HG03457 (cell line): ENCODE measurements around the gene VTI1B.
"Not testable (repeated sequence)": the region's sequence is repeated elsewhere in the genome, so short reads cannot be mapped to it uniquely, and the experiment has no call there.

Source experiments
- ATAC-seq: cut with Tn5 transposase; IDR thresholded peaks from one replicate; pipeline ENCODE4 v1.9.1; 2021; ENCODE audit warnings: moderate number of reproducible peaks; ENCODE audit not compliant: unreplicated experiment

The VTI1B gene

GRCh38 chr14:67674480-67675218, at the start of gene VTI1B:
VTI1B (minus strand) TSS chr14:67674632; CDS start chr14:67674489, 143 bp downstream.
- peak; percentile 79 for ATAC-seq

- ATAC-seq: no peak
Measured at GRCh38 chr14:67722293-67722692, 47.9 kb upstream of the VTI1B start.

- no peak for ATAC-seq
Measured at GRCh38 chr14:67721875-67722274, 47.4 kb upstream of the VTI1B start.

GRCh38 chr14:67719866-67720265, 45.4 kb upstream of the VTI1B start:
- no peak for ATAC-seq

- ATAC-seq: not testable (repeated sequence)
Measured at GRCh38 chr14:67719385-67719784, 45.0 kb upstream of the VTI1B start.

GRCh38 chr14:67718265-67718664, 43.8 kb upstream of the VTI1B start:
- no peak for ATAC-seq

- no peak for ATAC-seq
Measured at GRCh38 chr14:67717048-67717447, 42.6 kb upstream of the VTI1B start.

- no peak for ATAC-seq
Measured at GRCh38 chr14:67710209-67710608, 35.8 kb upstream of the VTI1B start.

GRCh38 chr14:67709796-67710195, 35.4 kb upstream of the VTI1B start:
- not testable (repeated sequence) for ATAC-seq

- ATAC-seq: not testable (repeated sequence)
Measured at GRCh38 chr14:67709346-67709745, 34.9 kb upstream of the VTI1B start.

- no peak for ATAC-seq
Measured at GRCh38 chr14:67705211-67705610, 30.8 kb upstream of the VTI1B start.

GRCh38 chr14:67704484-67705089, 30.2 kb upstream of the VTI1B start:
- no peak for ATAC-seq

GRCh38 chr14:67703997-67704396, 29.6 kb upstream of the VTI1B start:
- ATAC-seq: no peak

- not testable (repeated sequence) for ATAC-seq
Measured at GRCh38 chr14:67701492-67701891, 27.1 kb upstream of the VTI1B start, which contains the start of gene RDH12. RDH12 (plus strand) TSS chr14:67701886; CDS start chr14:67722643, 20,757 bp downstream.

GRCh38 chr14:67698179-67698578, 23.7 kb upstream of the VTI1B start:
- no peak for ATAC-seq

GRCh38 chr14:67697006-67697405, 22.6 kb upstream of the VTI1B start:
- ATAC-seq: no peak

GRCh38 chr14:67695394-67695949, 21.0 kb upstream of the VTI1B start, which contains the start of gene RDH11:
RDH11 (minus strand) TSS chr14:67695764; CDS start chr14:67695703, 61 bp downstream.
- peak; percentile 62 for ATAC-seq

- peak; percentile 76 for ATAC-seq
Measured at GRCh38 chr14:67694791-67695393, 20.5 kb upstream of the VTI1B start.

GRCh38 chr14:67690011-67690410, 15.6 kb upstream of the VTI1B start:
- ATAC-seq: no peak

GRCh38 chr14:67683842-67684241, 9.4 kb upstream of the VTI1B start:
- no peak for ATAC-seq

- ATAC-seq: no peak
Measured at GRCh38 chr14:67680941-67681340, 6.5 kb upstream of the VTI1B start.
